HepG2 (cell line): ENCODE results near the gene KSR1.

Experiments used
- CEBPB ChIP-seq: IDR thresholded peaks from 2 replicates; pipeline ENCODE4 v1.6.1; 2011; ENCODE audit warnings: low read depth, low read length, improper control_type of control experiment, borderline replicate concordance
- DPF2 ChIP-seq: sonication (generic); formaldehyde crosslinking; IDR thresholded peaks from 2 replicates; pipeline ENCODE4 v1.4.0; 2020; ENCODE audit warnings: mild to moderate bottlenecking, low read depth, missing genetic modification reagents, borderline replicate concordance
- GABPA ChIP-seq, 2 experiments: IDR thresholded peaks; 2 replicates each; pipeline ENCODE4 v1.6.1; 2011 to 2016; ENCODE audit warnings: low read depth in 2 of 2, low read length in 1 of 2, missing biosample characterization in 1 of 2, missing genetic modification characterization in 1 of 2
- MAZ ChIP-seq, 2 experiments: sonication (generic) in 1 of 2; formaldehyde crosslinking in 1 of 2; IDR thresholded peaks; 2 replicates each; pipeline versions ENCODE4 v1.5.0 to v1.6.1; 2012 to 2020; ENCODE audit warnings: low read depth in 2 of 2, mild to moderate bottlenecking in 2 of 2, borderline replicate concordance in 1 of 2, improper control_type of control experiment in 1 of 2, low read length in 1 of 2, missing genetic modification reagents in 1 of 2, moderate library complexity in 1 of 2
- ZKSCAN1 ChIP-seq: fragments of 150-350 bp; IDR thresholded peaks from 2 replicates; pipeline ENCODE4 v1.6.1; 2014; ENCODE audit warnings: low read length
- ZMYM3 ChIP-seq: sonication (generic); formaldehyde crosslinking; IDR thresholded peaks from 2 replicates; pipeline ENCODE4 v1.5.1; 2020; ENCODE audit warnings: mild to moderate bottlenecking, missing genetic modification reagents
- ZNF510 ChIP-seq: sonication (generic); formaldehyde crosslinking; IDR thresholded peaks from 2 replicates; pipeline ENCODE4 v1.4.0; 2020; ENCODE audit warnings: low read depth, mild to moderate bottlenecking, missing genetic modification reagents
- TF ChIP-seq, protein P1 (sequence below): sonication (generic); formaldehyde crosslinking; IDR thresholded peaks from 2 replicates; pipeline ENCODE4 v1.5.0; 2020; ENCODE audit warnings: mild to moderate bottlenecking, missing genetic modification reagents, moderate library complexity

DNA sequence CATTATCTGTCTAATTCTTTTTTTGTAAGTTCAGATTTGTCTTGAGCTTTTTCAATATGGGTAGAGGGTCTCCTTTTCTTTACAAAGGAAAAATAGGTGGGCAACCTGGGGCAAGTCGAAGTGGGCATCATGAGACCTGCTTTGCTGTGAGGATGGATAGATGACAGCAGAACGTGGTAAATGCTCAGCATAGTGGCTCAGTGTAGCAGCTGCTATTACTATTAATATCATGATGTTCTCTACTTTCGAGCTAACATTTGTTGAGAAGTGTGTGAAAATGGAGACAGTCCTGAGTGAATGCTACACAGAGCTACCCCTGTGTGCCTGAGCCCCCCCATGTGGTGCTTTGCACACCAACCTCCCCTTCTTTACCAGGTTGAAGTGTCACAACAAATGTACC is 135.7 kb downstream of the KSR1 start:
- TF ChIP-seq GABPA (IDR thresholded peaks at IDR 0.05; ENCODE audit: low read depth, low read length) = no peak
- TF ChIP-seq GABPA (CRISPR knock-in tag; IDR thresholded peaks at IDR 0.05; ENCODE audit: low read depth) = no peak
- TF ChIP-seq MAZ (IDR thresholded peaks at IDR 0.05; ENCODE audit: borderline replicate concordance, low read depth, low read length) = no peak
- no peak for TF ChIP-seq MAZ (CRISPR knock-in tag; IDR thresholded peaks at IDR 0.05; ENCODE audit: low read depth)
- TF ChIP-seq DPF2 (CRISPR knock-in tag) = no peak
- TF ChIP-seq ZNF510 (CRISPR knock-in tag) = no peak
- TF ChIP-seq CEBPB = no peak
- TF ChIP-seq, protein P1, sequence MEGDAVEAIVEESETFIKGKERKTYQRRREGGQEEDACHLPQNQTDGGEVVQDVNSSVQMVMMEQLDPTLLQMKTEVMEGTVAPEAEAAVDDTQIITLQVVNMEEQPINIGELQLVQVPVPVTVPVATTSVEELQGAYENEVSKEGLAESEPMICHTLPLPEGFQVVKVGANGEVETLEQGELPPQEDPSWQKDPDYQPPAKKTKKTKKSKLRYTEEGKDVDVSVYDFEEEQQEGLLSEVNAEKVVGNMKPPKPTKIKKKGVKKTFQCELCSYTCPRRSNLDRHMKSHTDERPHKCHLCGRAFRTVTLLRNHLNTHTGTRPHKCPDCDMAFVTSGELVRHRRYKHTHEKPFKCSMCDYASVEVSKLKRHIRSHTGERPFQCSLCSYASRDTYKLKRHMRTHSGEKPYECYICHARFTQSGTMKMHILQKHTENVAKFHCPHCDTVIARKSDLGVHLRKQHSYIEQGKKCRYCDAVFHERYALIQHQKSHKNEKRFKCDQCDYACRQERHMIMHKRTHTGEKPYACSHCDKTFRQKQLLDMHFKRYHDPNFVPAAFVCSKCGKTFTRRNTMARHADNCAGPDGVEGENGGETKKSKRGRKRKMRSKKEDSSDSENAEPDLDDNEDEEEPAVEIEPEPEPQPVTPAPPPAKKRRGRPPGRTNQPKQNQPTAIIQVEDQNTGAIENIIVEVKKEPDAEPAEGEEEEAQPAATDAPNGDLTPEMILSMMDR (CRISPR knock-in tag) = no peak
- no peak for TF ChIP-seq ZMYM3
- TF ChIP-seq ZKSCAN1 = no peak
